ENCODE measurements around the gene PALLD. TPM values are rescaled to one million over a fixed set of nuclear protein-coding genes. Genes with fewer than 3 reads are reported as not detected.

The PALLD gene
- total RNA-seq, 1 donor from 2014 or later, result 8.1 TPM

GRCh38 chr4:168587411-168588125, 90.7 kb downstream of the PALLD start:
- peak in 1 of 2 donors; percentile 63 for DNase-seq (ENCODE audit: low read depth in 2 of 2)

DNA sequence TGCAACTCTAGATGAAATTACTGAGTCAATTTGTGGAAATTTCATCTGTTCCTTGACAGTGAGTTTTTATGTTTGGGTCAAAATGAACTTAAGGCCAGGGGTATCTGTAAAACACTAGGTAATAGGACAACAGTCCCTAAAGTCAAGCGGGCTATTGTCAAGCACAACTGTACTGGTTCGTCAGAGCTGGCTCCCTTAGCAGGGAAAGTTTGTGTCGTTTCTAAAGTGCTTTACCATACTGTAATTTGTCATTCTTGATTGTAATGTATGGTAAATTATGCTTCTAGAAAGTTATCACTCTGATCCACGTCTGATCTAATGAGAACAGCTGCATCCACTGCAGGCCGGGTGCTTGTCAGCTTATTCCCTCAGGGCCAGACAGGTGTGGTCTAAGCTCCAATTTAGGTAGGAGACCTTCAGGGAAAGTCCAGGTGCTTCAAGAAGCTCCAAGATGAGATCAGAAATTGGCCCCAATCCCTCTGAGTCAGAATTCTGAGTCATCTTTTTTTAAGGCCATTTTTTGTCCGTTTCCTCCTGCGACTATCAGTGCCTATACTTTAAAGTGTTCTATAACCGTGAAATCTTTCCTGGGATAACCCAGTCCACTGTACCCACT, 92.2 kb downstream of the PALLD start:
- DNase-seq (ENCODE audit: low read depth in 2 of 2), result peak in 1 of 2 donors; percentile 82

- DNase-seq (ENCODE audit: low read depth in 2 of 2), result no peak
Observed at GRCh38 chr4:168592676-168593075, 95.8 kb downstream of the PALLD start.

GRCh38 chr4:168593399-168593798, 96.5 kb downstream of the PALLD start:
- DNase-seq (ENCODE audit: low read depth in 2 of 2), result no peak

- DNase-seq (ENCODE audit: low read depth in 2 of 2), result no peak
Observed at GRCh38 chr4:168594121-168594520, 97.3 kb downstream of the PALLD start.

DNA sequence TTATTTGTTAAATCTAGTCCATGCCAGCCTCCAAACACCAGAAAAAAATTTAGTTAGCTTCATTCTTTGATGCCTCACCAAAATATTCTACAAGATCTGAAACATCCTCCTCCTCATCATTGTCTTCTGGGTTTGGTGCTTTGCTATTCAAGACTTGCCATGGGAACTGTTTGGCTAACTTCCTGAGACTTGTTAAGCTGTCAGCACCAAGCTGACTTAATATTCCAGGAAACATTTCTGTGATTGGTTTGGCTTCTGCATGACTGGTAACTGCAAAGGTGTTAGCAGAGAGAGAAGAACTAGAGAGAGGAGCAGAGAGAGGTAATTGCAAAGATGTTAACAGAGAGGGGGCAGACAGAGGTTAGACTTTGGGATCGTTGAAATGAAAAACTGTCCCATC, 101.3 kb downstream of the PALLD start:
- peak in 1 of 2 donors; percentile 64 for DNase-seq (ENCODE audit: low read depth in 2 of 2)

- no peak for DNase-seq (ENCODE audit: low read depth in 2 of 2)
Observed at GRCh38 chr4:168600796-168601583, 104.1 kb downstream of the PALLD start.

- DNase-seq (ENCODE audit: low read depth in 2 of 2), result no peak
Observed at GRCh38 chr4:168601899-168602298, 105.0 kb downstream of the PALLD start.

DNA sequence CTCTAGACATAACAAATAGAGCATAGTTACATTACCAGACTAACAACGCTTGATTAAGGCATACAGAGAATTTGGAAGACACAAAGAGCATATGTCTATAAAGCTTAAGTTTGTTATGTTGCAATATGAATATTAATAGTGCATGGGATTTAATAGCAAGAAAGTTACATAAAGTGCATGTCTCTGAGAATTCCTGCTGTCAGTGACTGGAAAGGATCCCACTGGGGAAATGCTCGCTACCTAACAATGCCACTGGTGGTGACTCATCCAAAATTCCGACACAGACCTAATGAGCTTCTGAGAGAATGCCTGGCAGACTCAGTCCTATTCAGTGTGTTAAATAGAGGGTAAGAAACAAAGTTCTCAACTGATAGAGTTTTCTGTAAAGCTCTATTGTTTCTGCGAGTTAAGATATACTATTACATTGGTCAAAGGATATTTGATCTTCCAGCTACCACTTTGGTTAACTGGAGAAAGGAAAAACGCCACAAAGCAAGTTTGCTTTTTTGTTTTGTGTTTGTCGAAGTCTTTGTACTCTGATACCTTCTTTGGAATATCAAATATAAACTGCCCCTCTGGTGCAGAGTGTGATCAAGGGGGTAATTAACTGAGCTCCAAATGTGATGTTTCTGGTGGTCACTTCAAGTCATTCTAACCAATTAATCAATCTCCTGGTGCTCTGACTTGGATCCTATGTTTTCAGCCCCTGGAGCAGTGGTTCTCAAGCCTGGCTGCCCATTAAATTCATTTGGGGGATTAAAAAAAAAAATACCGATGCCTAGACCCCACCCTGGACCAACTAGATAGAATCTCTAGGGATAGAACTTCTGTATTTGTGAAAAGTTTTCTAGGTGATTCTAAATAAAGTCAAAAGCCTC, 107.9 kb downstream of the PALLD start:
- DNase-seq (ENCODE audit: low read depth in 2 of 2), result peak; percentile 91 to 96

- DNase-seq (ENCODE audit: low read depth in 2 of 2), result peak; percentile 65 to 92
Observed at GRCh38 chr4:168605411-168605810, 108.6 kb downstream of the PALLD start.

DNA sequence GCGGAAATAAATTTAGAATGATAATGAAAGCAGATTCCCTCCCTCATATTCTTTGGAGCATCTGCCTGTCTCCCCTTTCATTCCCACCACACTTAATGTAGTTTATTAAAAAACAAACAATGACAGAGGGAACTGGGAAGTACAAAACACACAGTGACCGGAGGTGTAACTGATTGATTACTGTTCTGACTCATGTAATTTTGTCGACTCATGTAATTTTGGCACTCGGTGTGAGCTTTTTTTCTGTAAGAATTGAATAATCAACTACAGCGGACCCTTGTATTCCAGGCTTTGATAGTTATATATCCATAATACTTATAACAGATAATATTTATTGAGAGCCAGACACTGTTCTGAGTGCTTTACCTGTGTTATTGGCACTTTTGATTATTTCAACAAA, 110.4 kb downstream of the PALLD start:
- DNase-seq (ENCODE audit: low read depth in 2 of 2), result peak in 1 of 2 donors; percentile 46

DNA sequence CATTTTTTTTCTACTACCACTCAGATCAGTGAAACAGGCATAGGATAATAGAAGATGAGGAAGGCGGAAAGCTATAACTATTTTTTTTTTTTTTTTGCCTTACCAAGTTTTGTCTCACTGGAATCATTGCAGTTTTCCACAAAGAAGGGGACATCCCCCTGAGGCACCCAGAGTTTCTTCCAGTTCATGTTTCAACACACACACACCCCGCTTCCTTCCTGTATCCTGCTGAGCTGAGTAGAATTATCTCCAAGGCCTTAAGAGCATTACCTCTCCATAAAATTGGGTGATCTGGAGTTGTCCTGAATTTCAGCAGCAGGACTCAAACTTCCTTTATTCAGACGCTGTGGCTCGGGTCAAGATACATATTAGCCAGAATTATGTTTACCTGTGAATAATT, 111.9 kb downstream of the PALLD start:
- DNase-seq (ENCODE audit: low read depth in 2 of 2), result peak in 1 of 2 donors; percentile 51

- DNase-seq (ENCODE audit: low read depth in 2 of 2), result no peak
Observed at GRCh38 chr4:168609369-168609768, 112.5 kb downstream of the PALLD start.

DNA sequence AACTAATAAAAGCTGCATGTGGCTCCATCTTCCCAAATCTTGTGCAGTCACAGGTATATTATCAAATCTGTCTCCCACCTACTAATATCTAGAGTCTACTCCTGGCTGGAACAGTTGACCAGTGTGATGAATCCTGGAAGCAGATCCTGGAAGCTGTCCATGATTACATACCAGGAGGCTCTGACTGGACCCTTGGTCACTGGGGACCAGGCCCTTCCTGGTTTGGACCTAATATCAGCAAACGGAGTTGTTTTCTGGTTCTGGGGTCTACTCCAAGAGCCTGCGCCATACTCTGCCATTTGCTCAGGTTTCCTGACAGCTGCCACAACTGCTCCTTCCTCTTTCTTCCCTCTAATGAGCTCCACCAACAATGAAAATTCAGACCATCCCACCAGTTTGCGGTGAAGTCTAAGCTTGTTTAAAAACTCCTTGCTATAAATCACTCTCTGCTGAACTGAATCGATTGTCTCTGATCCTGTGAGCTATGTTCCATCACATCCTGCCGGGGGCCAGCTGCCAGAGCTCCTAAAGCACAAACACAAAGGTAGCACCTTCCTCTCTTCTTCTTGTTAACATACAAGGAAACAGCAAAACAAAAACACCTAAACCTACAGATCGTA, 114.2 kb downstream of the PALLD start:
- DNase-seq (ENCODE audit: low read depth in 2 of 2), result peak; percentile 41 to 50

- DNase-seq (ENCODE audit: low read depth in 2 of 2), result peak in 1 of 2 donors; percentile 64
Observed at GRCh38 chr4:168612450-168613135, 115.7 kb downstream of the PALLD start.

- DNase-seq (ENCODE audit: low read depth in 2 of 2), result no peak
Observed at GRCh38 chr4:168613869-168614268, 117.0 kb downstream of the PALLD start.

DNA sequence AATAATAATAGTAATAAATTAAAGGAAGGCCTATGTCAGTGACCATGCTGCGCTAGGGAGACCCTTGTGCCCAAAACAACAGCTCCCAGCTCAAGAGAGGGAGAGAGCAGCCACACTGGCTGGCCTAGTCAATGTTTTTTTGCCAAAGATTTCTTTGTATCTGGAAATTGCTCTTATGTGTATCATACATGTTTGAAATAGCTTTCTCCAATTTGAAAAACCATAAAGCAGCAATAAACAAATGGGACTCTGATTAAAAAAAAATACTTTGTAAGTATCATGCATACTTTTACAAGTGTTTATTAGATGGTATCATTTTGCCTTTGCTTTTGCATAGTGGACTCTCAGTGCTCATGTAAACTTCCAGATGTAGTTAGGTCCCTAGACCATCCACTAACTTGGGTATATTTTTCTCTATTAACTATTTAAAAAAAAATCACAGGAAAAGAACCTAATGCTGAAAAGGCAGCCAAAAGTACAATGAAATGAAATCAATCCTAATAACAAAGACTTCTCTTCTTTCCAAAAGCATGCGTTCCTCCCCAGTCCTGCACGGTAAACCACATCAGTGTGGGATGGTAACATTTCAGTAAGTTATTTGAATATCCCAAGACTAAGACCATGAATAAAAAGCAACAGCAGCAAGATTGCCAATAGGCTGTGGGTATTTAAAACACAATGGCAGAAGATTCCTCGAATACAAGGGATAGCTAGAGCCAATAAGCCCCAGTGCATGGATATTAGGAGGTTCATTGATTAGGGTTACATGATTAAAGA, 117.6 kb downstream of the PALLD start:
- no peak for DNase-seq (ENCODE audit: low read depth in 2 of 2)

DNA sequence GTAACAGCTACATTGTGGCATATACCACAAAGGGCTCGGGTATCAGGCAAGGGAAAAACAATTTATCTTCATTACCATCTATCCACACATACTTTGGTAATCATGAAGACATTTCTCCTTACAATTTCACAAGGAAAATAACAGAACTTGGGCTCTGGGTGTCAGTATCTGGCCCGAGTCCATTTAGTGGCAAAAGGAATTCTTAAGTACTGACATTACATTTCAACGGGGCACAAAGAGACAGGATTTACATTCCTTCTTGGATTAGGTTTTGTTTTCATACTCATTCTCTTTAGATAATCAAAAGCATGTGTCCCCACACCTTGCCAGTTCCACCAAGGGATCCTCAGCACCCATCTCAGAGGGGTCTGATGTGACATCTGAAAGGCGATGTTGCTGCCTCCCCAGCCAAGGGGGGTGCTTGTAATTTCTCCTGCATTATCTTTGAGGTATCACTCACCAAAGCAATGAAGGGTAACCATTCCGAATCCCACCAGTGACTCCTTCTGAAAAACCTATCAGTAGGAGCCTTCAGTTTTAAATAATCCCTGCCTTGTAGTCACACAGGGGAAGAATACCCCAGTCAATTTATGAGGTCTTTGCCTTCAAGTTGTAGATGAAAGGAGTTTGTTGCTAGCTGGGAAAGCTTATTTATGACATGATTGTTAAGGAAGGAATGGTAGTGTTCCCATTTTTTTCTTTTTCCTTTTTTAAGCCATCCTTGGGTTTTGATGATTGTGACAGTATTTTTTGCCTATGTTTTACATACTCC, 118.6 kb downstream of the PALLD start:
- no peak for DNase-seq (ENCODE audit: low read depth in 2 of 2)
